Erythroblast (primary cell): Measurements from ENCODE around the gene KCNMB2.

Source experiments
- GATA1 ChIP-seq: IDR thresholded peaks from 2 replicates; pipeline ENCODE4 v1.6.1; 2011; ENCODE audit warnings: low read depth, mild to moderate bottlenecking, control low read depth, low read length, moderate library complexity
- POLR2A ChIP-seq: IDR thresholded peaks from 2 replicates; pipeline ENCODE4 v1.6.1; 2011; ENCODE audit warnings: mild to moderate bottlenecking, low read length

GRCh38 chr3:178505832-178506231, 30.4 kb upstream of the KCNMB2 start:
- TF ChIP-seq POLR2A, result no peak
- TF ChIP-seq GATA1, result no peak
